Measurements from ENCODE around the gene ACAA1.
"Not testable (repeated sequence)": the region's sequence is repeated elsewhere in the genome, so short reads cannot be mapped to it uniquely, and the experiment has no call there.

Gene ACAA1

DNA sequence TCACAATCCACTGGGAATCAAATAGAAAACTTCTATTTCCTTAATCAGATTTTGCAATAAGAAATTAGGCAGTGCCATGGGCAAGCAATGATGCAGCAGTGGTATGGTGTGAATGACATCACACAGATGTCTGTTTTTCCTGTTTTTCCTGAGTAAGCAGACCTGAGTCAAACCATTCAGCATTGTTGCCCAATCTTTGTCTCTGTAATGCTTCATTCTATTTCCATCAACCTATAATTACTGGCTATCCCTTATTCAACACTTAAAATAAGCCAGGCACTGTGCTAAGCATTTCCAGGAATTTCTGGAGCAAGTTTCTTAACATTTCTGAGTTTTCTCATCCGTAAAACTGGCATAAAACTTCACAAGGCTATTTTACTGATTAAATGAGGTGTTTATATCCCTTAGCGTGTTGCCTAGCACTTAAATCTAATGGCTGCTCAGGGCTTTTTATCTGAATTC, 17.1 kb upstream of the ACAA1 start:
- no peak for DNase-seq

DNA sequence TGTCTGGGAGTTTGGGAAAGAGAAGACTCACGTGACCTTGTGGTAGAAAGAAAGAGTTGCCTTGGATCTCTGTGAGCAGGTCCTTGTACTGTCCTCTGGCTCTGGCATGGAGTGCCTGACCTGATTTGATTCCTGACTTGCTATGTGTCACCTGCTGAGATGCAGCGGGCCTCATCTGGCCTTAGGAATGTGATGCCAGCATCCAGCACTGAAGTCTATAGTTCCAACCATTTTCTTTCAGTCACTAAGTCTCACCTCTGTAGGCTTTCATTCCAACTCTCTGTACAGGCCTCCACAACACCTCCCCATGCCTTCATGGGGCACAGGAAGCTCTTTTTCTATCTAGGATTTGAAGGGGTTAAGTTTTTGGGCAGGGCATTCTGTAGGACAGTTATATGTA, 16.3 kb upstream of the ACAA1 start:
- DNase-seq: no peak

DNA sequence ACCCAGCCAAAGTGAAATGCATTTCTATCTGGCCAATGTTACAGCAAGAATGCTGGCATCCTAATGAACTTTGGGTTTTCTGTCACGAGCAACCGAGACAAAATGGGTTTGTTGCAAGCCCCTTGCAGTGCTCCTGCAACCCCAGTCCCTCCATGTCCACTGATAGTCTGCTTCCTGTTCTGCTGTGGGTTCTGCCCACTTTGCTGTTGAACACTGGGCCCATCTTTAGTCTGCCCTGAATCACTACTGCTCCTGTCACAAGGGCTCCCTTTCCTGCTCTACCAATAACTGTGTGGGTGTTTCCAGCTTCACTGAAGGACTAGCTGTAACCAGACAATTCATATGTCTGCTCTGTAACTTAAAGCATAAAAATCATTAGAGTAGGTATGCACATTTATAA, 15.7 kb upstream of the ACAA1 start:
- DNase-seq: no peak

DNA sequence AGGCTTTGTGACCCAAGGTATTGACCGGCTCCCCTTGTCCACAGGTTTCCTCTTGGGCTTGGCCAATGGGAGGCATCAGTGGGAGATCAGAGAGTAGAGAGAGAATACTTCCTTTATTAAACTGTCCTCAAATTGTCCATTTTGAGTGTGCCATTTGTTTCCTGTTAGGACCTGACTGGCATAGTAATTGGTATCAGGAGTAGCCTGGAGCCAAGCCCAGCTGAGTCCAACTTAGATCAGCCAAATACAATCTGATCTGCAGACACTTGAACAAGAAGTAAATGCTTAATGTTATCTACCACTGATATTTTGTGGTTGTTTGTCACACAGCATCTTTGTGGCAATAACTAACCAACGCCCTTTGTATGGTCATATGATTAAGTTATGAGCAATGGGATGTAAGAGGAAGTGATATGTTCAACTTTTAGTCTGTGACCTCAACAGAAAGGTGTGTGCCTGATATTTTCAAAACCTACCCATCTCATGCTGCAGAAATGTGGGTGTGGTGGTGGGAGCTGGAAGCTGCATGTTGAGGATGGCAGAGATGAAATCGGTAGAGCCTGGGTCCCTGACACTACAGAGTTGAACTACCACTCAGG, 14.8 kb upstream of the ACAA1 start:
- no peak for DNase-seq

DNA sequence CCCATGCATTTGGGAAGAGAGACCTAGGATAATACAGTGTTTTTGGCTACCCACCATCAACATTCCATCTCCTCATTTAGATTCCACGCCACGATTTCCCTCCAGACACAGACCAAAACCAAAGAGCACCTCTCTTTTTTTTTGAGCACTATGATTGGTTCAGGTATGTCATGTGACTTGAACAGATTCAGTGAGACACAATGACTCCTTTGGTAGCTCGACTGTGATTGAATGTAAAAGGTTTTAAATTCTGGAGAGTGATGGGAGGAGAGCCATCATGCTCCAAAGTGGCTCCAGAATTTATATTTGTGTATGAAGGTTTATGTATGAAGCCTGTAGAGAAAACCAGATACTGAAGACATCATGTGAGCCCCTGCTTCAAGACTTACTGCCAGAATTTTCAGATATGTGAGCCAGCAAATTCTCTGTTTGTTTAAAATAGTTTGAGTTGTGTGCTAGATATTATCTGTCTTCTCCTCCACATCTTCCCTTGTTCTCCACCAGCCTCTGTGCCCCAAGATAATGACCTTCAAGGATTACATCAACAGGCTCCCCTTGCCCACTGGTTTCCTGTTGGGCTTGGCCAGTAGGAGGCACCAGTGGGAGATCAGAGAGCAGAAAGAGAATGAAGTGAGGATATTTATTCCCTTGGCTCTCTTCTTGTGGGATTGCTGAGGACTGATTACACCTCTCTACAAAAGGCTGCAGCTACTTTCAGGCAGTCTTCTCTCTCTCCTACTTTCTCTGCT, 14.0 kb upstream of the ACAA1 start:
- no peak for DNase-seq

DNA sequence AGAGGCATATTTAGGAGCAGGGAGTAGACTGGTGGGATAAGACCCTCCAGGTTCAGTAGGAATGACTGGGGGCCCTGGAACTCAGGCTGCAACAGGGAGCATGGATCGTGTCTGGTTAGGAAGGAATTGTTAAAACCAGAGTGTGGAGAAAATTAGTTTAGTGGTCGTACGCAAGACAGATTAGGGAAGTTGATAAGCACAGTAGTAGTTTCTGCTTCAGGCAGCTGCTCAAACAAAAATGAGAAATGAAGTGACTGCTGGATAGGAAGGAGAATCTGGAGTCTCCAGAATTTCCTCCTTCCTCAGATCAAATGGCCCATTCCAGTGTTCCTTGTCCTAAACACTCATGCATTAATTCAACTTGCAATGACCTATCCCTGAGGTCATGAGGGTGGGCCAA, 12.8 kb upstream of the ACAA1 start:
- peak; percentile 60 for DNase-seq

DNA sequence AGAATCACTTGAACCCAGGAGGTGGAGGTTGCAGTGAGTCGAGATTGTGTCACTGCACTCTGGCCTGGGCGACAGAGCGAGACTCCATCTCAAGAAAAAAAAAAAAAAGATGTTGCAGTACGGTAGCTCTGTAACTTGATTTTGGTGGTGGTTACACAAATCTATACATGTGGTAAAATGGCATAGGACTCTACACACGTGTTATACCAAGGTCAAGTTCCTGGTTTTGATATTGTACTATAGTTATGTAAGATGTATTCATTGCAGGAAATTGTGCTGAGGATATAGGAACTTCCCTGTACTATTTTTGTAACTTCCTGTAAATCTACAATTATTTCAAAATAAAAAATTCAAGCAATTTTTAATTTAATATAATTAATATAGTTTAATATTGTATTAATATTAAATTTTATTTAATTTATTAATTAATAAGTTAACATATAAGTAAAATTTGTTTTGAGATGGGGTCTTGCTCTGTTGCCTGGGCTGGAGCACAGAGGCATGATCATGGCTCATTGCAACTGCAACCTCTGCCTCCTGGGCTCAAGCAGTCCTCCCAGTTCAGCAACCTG, 11.5 kb upstream of the ACAA1 start:
- no peak for DNase-seq

DNA sequence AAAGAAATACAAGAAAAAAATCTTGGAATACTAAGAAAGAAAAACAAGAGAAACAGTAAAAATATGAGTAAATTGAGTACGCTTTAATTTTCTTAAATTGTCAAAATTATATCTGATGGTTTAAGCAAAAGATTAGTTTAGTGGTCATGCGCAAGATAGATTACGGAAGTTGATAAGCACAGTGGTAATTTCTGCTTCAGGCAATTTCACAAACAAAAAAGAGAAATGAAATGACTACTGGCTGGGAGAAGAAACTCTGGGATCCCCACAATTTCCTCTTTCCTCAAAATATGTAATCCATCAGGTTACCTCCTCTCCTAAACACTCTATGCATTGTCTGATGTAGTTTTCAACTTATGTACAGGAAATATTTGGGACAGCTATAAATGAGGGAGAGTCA, 10.5 kb upstream of the ACAA1 start:
- DNase-seq: no peak

DNA sequence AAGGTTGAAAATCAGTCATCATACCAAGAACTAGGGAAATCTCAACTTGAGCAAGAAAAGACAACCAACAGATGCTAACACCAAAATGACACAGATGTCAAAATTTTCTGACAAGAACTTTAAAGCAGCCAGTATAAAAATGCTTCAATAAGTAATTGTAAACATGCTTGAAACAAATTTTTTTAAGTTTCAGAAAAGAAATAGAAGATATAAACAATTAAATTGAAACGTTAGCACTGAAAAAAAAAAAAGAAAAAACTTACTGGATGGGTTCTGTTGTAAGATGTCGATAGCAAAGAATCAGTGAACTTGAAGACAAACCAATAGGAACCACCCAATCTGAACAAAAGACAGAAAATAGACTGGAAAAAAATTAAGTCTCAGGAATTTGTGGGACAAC, 9.6 kb upstream of the ACAA1 start:
- DNase-seq: no peak

DNA sequence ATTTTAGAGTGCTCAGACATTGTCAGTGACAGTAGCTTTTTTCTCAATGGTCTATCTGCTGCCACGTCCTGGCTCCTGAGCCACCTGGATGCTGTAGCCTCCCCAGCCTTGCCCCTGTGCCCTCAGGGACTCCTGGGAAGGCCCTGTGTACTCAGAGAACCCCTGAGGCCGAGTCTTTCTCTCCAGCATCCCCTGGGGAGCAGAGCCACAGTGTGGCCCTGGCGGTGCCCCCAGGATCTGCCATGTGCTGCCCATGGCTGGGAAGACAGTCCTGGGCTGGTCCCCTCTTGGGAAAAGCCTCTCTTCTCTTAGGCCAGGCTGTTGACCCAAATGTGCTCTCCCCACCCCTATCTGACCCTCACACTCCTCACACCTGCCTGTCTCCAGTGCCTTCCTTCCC, 6.6 kb upstream of the ACAA1 start:
- no peak for DNase-seq

DNA sequence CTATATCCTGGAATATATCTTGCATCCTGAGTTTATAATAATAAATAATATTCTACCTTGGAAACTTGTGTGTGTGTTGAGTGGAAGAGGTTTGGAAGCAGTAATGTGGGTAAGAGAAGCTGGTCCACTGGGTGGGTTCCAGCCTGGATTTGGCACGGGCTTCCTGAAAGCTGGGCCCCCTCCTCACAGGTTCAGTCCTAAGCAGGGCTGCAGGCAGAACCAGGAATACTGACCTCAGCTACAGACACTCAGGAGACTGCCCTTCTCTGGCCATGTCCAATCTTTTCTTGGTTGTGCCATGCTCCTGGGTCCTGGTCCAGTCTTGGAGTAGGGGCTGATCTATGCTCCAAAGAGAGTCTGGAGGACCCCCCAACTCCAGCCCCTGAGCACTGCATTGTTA, 6.0 kb upstream of the ACAA1 start:
- DNase-seq: no peak

DNA sequence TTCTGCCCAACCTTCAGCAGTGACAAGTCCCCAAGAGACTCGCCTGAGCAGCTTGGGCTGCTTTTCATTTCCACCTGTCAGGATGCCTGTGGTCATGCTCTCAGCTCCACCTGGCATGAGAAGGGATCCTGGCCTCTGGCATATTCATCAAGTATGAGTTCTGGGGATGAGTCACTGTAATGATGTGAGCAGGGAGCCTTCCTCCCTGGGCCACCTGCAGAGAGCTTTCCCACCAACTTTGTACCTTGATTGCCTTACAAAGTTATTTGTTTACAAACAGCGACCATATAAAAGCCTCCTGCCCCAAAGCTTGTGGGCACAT, 5.0 kb upstream of the ACAA1 start:
- no peak for DNase-seq

DNA sequence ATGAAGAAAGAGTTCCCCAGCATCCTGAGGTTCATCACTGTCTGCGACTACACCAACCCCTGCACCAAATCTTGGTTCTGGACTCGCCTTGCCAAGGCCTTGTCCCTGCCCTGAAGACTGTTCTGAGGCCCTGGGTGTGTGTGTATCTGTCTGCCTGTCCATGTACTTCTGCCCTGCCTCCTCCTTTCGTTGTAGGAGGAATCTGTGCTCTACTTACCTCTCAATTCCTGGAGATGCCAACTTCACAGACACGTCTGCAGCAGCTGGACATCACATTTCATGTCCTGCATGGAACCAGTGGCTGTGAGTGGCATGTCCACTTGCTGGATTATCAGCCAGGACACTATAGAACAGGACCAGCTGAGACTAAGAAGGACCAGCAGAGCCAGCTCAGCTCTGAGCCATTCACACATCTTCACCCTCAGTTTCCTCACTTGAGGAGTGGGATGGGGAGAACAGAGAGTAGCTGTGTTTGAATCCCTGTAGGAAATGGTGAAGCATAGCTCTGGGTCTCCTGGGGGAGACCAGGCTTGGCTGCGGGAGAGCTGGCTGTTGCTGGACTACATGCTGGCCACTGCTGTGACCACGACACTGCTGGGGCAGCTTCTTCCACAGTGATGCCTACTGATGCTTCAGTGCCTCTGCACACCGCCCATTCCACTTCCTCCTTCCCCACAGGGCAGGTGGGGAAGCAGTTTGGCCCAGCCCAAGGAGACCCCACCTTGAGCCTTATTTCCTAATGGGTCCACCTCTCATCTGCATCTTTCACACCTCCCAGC, 4.4 kb upstream of the ACAA1 start:
- DNase-seq: no peak

DNA sequence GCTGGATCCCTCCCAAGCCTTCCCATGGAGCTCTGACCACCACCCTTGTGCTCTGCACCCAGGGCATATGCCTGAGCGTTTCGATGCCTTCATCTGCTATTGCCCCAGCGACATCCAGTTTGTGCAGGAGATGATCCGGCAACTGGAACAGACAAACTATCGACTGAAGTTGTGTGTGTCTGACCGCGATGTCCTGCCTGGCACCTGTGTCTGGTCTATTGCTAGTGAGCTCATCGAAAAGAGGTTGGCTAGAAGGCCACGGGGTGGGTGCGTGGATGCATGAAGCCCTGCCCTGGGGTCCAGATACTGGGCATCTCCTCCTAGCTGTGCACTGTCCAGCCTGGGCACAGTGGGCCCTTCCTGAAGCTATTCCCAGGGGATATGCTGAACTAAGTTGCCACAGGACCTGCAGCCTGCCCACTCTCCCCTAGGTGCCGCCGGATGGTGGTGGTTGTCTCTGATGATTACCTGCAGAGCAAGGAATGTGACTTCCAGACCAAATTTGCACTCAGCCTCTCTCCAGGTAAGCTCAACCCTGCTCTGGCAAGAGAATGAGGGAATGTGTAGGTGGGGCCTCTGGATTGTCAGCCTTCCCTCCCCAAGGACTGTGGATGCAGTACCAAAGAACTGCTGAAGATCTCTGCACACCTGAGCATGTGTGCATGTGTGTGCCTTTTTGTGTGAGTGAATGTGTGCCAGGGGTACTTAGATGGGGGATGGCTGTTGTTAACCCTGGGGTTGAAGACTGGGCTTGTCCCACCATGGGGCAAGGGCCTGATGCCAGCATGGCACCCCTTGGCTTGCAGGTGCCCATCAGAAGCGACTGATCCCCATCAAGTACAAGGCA, 3.6 kb upstream of the ACAA1 start:
- no peak for DNase-seq

DNA sequence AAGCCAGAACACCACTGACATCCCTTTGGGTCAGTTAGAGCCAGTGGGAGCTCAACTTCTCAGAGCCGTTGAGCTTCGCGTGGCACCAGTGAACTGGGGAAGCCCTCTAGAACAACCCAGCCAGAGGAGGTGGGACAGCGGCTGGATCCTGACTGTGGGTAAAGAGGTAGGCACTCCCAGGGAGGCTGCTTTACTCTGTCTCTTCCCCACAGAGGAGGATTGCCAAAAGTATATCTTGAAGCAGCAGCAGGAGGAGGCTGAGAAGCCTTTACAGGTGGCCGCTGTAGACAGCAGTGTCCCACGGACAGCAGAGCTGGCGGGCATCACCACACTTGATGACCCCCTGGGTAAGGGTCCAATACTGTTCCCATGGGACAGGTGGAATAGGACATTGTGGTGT, 2.7 kb upstream of the ACAA1 start:
- no peak for DNase-seq

DNA sequence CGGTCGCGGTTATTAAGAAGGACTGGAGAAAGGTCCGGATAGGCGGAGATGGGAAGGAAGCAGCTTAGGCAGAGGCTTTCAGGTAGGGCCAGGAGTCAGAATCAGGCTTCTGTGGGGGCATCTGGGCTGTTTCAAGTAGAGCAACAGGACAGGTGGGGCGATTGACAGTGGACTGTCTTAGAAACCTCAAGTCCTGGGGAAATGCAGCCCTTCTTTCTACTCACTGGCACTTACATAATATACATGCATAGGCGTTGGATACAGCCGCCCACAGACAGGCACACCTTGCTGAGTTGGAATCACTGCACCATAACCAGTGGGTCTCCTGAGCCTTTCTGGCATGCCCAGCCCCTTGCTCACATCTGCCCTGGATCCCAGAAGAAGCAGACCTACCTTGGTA, 2.3 kb upstream of the ACAA1 start:
- no peak for DNase-seq

DNA sequence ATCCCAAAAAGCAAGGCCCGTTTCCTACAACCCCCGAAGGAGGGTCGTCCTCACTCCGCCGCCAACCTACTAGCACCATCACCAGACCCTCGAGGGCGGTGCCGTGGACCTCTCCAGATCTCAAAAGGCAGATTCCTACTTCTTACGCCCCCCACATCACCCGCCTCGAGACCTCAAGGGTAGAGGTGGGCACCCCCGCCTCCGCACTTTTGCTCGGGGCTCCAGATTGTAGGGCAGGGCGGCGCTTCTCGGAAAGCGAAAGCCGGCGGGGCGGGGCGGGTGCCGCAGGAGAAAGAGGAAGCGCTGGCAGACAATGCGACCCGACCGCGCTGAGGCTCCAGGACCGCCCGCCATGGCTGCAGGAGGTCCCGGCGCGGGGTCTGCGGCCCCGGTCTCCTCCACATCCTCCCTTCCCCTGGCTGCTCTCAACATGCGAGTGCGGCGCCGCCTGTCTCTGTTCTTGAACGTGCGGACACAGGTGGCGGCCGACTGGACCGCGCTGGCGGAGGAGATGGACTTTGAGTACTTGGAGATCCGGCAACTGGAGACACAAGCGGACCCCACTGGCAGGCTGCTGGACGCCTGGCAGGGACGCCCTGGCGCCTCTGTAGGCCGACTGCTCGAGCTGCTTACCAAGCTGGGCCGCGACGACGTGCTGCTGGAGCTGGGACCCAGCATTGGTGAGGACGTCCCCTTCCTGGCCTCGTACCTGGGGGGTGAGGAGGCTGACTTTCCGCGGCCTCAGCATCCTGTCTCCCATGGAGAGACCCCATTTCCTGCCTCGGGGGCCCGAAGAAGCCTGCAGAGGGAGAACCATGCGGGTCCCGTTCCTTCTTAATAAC, 1.6 kb upstream of the ACAA1 start, which contains the start of gene MYD88:
Gene MYD88 (plus strand): TSS at position 313 of the 842 bp plus-strand sequence. CDS start 40 bp downstream, at position 353.
- DNase-seq: peak; percentile 60

DNA sequence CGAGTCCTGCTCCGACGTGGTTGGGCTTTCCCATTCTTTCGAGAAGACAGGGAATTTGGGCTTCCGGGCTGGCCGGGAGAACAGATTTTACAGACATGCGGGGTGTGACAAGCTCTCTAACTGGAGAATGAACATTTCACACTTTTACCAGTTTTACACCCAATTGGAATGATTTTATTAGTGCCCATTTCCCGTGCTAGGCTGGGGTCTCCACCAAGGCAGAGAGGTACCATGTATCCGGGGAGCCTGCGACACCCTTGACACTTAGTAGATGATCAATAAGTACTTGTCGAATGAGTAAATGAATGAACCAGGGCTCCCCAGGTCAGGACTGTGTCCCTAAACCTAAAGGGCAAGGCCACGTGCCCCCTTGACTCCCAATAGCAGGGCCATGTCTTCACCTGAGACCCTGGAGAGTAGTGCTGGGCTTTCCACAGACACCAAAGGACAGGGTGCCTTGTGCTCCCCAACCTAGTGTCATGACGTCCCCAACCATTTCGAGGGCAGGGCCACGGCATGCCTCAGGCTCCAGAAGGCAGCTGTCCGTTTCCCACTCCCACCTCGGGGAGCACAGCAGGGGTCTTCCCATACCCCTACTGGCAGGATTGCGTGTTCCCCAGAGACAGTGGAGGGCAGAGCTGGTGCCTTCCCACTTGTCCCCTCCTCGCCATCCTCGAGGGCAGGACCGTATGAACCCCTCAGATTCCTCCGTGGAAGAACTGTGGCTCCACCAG, 855 bp upstream of the ACAA1 start:
- no peak for DNase-seq

DNA sequence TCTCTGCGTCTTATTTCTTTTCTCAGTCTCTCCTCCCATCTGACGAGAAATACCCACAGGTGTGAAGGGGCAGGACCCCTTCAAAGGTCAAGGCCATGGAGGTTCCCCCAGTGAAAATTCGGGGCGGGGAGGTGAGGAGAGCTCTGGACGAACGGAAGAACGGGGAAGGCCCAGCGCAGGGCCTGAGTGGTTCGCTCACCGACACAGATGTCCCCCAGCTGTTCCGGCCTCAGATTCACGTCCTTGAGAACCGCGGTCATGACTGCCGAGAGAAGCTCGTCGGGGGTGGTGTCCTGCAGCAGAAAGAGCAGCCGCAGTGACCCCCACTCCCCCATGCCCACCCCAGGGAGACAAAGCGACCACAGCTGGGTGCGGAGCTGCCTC, 542 bp downstream of the ACAA1 start:
- no peak for DNase-seq

DNA sequence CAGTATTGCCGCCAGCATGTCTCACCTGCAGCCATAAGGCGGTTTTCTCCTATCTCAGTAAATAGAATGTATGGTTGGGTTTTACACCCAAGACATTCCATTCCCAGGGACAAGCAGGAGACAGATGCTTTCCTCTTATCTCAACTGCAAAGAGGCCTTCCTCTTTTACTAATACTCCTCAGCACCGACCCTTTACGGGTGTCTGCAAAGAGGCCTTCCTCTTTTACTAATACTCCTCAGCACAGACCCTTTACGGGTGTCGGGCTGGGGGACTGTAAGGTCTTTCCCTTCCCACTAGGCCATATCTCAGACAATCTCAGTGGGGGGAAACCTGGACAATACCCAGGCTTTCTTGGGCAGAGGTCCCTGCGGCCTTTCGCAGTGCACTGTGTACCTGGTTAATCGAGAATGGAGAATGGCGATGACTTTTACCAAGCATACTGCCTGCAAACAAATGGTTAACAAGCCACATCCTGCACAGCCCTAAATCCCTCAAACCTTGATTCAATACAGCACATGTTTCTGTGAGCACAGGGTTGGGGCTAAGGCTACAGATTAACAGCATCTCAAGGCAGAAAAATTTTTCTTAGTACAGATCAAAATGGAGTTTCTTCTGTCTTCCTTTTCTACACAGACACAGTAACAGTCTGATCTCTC, 1.2 kb downstream of the ACAA1 start:
- not testable (repeated sequence) for DNase-seq
